GM23248 (cell line): ENCODE measurements around the gene P2RX2.

ENCODE experiments used
- EZH2 ChIP-seq: fragments of 200-600 bp; sonication (generic); IDR thresholded peaks from 2 replicates; pipeline ENCODE4 v1.6.1; 2018; ENCODE audit warnings: antibody characterized with exemption, mild to moderate bottlenecking; ENCODE audit not compliant: insufficient read depth, poor library complexity, severe bottlenecking
- EZH2phosphoT487 ChIP-seq: fragments of 200-600 bp; sonication (generic); IDR thresholded peaks from 2 replicates; pipeline ENCODE4 v1.6.1; 2018; ENCODE audit warnings: antibody characterized with exemption, moderate library complexity, mild to moderate bottlenecking, low read depth; ENCODE audit not compliant: insufficient read depth

- TF ChIP-seq EZH2phosphoT487 (no peak), EZH2 (no peak)
Observed at GRCh38 chr12:132568826-132569480, 49.6 kb upstream of the P2RX2 start.
